ENCODE measurements around the gene JPH2. TPM values are rescaled to one million over a fixed set of nuclear protein-coding genes. Genes with fewer than 3 reads are reported as not detected.

The JPH2 gene
- total RNA-seq, 2 experiments from 2014 or later, result not detected

DNA sequence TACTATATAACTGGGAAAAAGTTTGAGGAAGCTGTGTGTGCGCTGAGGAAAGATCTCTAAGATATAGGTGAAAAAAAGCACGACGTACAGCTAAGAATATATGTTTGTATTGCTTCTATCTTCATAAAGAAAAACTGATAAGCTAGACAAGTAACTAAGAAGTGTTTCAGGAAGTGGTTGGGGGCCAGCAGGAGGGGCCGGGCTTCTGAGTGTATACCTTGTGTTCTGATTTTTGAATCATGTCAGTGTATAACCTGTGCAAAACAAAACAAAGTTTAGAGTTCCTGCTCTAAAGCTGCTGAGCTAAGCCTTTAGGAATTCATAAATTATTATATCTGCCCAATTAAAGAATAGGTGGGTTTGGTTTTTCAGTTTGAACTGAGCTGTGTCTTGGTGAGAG lies 31.5 kb upstream of the JPH2 start:
- ATAC-seq (ENCODE audit: poor library complexity) (peak; percentile 69), DNase-seq (peak in 13 of 14 experiments; percentile 44 to 77 (median 62))
- TF ChIP-seq, protein P1, sequence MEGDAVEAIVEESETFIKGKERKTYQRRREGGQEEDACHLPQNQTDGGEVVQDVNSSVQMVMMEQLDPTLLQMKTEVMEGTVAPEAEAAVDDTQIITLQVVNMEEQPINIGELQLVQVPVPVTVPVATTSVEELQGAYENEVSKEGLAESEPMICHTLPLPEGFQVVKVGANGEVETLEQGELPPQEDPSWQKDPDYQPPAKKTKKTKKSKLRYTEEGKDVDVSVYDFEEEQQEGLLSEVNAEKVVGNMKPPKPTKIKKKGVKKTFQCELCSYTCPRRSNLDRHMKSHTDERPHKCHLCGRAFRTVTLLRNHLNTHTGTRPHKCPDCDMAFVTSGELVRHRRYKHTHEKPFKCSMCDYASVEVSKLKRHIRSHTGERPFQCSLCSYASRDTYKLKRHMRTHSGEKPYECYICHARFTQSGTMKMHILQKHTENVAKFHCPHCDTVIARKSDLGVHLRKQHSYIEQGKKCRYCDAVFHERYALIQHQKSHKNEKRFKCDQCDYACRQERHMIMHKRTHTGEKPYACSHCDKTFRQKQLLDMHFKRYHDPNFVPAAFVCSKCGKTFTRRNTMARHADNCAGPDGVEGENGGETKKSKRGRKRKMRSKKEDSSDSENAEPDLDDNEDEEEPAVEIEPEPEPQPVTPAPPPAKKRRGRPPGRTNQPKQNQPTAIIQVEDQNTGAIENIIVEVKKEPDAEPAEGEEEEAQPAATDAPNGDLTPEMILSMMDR (IDR thresholded peaks at IDR 0.05), result no peak
- no peaks in the 10 kb centered on the region for H3K27me3 ChIP-seq (ENCODE audit: control insufficient read depth in 1 of 2, insufficient read depth in 2 of 2, low read length in 2 of 2)
- H3K4me1 ChIP-seq (ENCODE audit: insufficient read depth, low read length), result peaks cover 46% of the 10 kb centered on the region
- H3K9me3 ChIP-seq (ENCODE audit: control insufficient read depth in 1 of 2, insufficient read depth in 1 of 2, low read length in 2 of 2), result no peaks in the 10 kb centered on the region
- peaks cover 10% of the 10 kb centered on the region for H3K36me3 Mint-ChIP-seq (ENCODE audit: low read depth)
- H3K4me3 Mint-ChIP-seq, result peak overlapping the region; percentile 80
- peak overlapping the region; percentile 41 for H3K4me3 ChIP-seq (ENCODE audit: low read length)
- H3K27ac ChIP-seq (ENCODE audit: low read depth in 1 of 2, low read length in 2 of 2), result peak overlapping the region; percentile 62 to 71
- peaks cover 68% of the 10 kb centered on the region for H3K4me1 Mint-ChIP-seq (ENCODE audit: low read depth)
- peak overlapping the region; percentile 91 for H3K27ac Mint-ChIP-seq
- no peaks in the 10 kb centered on the region for H3K9me3 Mint-ChIP-seq
- peaks cover 4% of the 10 kb centered on the region for H3K36me3 ChIP-seq (ENCODE audit: insufficient read depth, low read length)
- H3K27me3 Mint-ChIP-seq, result no peaks in the 10 kb centered on the region
- ChIA-PET POLR2A (interaction anchor here (0.7 to 7.7 kb wide), 16 partner anchors 8 to 671 kb away, joined by 3 to 155 read pairs (median 4); partner anchors contain the start of genes FITM2, GDAP1L1, OSER1 and SERINC3), CTCF (interaction anchor here (0.7 to 8.5 kb wide), 10 partner anchors 11 to 392 kb away, joined by 3 to 241 read pairs (median 6); partner anchors contain the start of gene FITM2)
- intact Hi-C loops (cut with DNase I, micrococcal nuclease), result loop anchor here (5.0 to 10.0 kb wide), 4 partner anchors 306 to 649 kb away; partner anchors contain the start of genes IFT52 (in 1 of the 2) and SERINC3 (in 1 of the 2)

DNA sequence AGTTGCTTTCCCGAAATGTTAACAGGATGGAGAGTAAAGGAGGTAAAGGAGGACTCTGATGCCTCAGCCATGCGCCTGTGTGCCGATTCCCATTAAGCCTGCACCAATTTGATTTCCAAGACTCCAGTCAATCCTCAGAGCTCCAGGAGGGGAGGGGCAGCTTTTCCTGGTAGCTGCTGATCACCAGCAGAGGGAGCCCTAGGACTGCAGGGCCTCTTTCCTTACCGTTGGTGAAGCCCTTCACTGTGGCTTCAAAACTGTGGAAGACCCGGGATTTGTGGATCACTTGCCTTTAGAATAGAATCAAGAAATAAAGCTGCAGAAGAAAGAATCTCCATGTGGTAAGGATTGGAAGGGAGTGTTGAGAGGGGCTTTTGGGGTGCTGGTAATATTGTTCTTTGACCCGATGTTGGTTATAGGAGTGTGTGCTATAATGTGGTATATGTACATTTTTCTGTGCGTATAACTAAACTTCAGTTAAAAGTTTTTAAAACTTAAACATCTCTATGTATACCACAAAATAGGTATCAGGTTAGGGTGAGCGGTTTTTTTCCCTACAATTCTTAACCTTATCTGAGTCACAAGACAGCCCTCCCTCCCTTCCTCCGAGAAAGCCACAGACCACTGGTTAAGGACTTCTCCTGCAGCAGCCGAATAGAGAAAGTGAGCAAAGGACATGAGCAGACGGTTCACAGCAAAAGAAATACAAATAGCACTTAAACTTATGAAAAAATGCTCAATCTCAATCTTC lies 30.5 kb upstream of the JPH2 start:
- Mint-ChIP-seq H3K4me3 (peak overlapping the region; percentile 80), H3K36me3 (ENCODE audit: low read depth) (peaks cover 10% of the 10 kb centered on the region), H3K27ac (peak overlapping the region; percentile 91), H3K4me1 (ENCODE audit: low read depth) (peaks cover 60% of the 10 kb centered on the region), H3K27me3 (no peaks in the 10 kb centered on the region), H3K9me3 (no peaks in the 10 kb centered on the region)
- CTCF ChIA-PET, result interaction anchor here (0.5 to 8.5 kb wide), 18 partner anchors 10 to 466 kb away, joined by 3 to 241 read pairs (median 3); partner anchors contain the start of genes FITM2 and TTPAL
- H3K4me3 ChIP-seq (ENCODE audit: low read length), result peak overlapping the region; percentile 41
- POLR2A ChIA-PET, result interaction anchor here (0.7 to 7.7 kb wide), 11 partner anchors 7 to 671 kb away, joined by 3 to 155 read pairs (median 4); partner anchors contain the start of genes FITM2, OSER1, SERINC3 and YWHAB
- intact Hi-C loops (cut with DNase I, micrococcal nuclease), result loop anchor here (1.0 to 10.0 kb wide), 12 partner anchors 55 to 650 kb away; partner anchors contain the start of genes FITM2 (in 2 of the 2), IFT52 (in 1 of the 2) and SERINC3 (in 1 of the 2)
- peak overlapping the region; percentile 62 to 71 for H3K27ac ChIP-seq (ENCODE audit: low read depth in 1 of 2, low read length in 2 of 2)
- H3K4me1 ChIP-seq (ENCODE audit: insufficient read depth, low read length), result peaks cover 46% of the 10 kb centered on the region
- no peaks in the 10 kb centered on the region for H3K9me3 ChIP-seq (ENCODE audit: control insufficient read depth in 1 of 2, insufficient read depth in 1 of 2, low read length in 2 of 2)
- ATAC-seq (ENCODE audit: poor library complexity) (peak; percentile 49), DNase-seq (peak; percentile 51 to 87 (median 63))
- H3K27me3 ChIP-seq (ENCODE audit: control insufficient read depth in 1 of 2, insufficient read depth in 2 of 2, low read length in 2 of 2), result no peaks in the 10 kb centered on the region
- TF ChIP-seq, protein P1 (IDR thresholded peaks at IDR 0.05), result peak; percentile 98
- peaks cover 4% of the 10 kb centered on the region for H3K36me3 ChIP-seq (ENCODE audit: insufficient read depth, low read length)

DNA sequence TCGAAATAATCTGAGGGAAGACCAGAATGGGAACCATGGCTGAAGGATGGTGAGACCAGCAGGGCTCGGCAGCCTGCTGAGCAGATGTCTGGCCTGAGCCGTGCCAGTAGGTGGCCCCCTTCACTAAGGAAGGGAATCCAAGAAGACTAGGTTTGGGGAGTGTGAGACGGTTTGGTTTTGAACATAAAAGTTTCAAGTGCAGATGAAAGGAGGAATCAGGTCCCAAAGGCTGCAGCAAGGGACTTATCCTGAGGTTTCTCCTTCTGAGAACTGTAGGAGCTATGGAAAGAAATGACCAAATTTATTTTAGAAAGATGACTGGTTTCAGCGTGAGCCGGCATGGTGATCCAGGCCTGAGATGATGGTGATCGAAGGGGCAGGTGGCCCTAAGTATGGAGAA lies 28.1 kb upstream of the JPH2 start:
- H3K9me3 Mint-ChIP-seq, result no peaks in the 10 kb centered on the region
- ChIA-PET CTCF (interaction anchor here (3.5 to 8.5 kb wide), 2 partner anchors 57 to 98 kb away, joined by 10 to 241 read pairs; partner anchors contain the start of gene FITM2), POLR2A (interaction anchor here (0.7 to 7.7 kb wide), 2 partner anchors 95 to 841 kb away, joined by 3 to 155 read pairs; partner anchors contain the start of gene FITM2)
- DNase-seq (peak; percentile 65 to 87 (median 76)), ATAC-seq (ENCODE audit: poor library complexity) (peak; percentile 13)
- Histone ChIP-seq H3K27ac (ENCODE audit: low read depth in 1 of 2, low read length in 2 of 2) (no peak overlapping the region), H3K9me3 (ENCODE audit: control insufficient read depth in 1 of 2, insufficient read depth in 1 of 2, low read length in 2 of 2) (no peaks in the 10 kb centered on the region), H3K4me1 (ENCODE audit: insufficient read depth, low read length) (peaks cover 48% of the 10 kb centered on the region), H3K27me3 (ENCODE audit: control insufficient read depth in 1 of 2, insufficient read depth in 2 of 2, low read length in 2 of 2) (no peaks in the 10 kb centered on the region), H3K4me3 (ENCODE audit: low read length) (no peak overlapping the region), H3K36me3 (ENCODE audit: insufficient read depth, low read length) (no peaks in the 10 kb centered on the region)
- intact Hi-C loops (cut with DNase I, micrococcal nuclease), result loop anchor here (1.0 to 10.0 kb wide), 8 partner anchors 173 to 652 kb away; partner anchors contain the start of genes IFT52 (in 1 of the 2) and SERINC3 (in 1 of the 2)
- peak overlapping the region; percentile 82 for H3K27ac Mint-ChIP-seq
- H3K4me1 Mint-ChIP-seq (ENCODE audit: low read depth), result peaks cover 65% of the 10 kb centered on the region
- H3K4me3 Mint-ChIP-seq, result peak overlapping the region; percentile 35
- peaks cover 23% of the 10 kb centered on the region for H3K36me3 Mint-ChIP-seq (ENCODE audit: low read depth)
- TF ChIP-seq, protein P1 (IDR thresholded peaks at IDR 0.05), result peak; percentile 93
- no peaks in the 10 kb centered on the region for H3K27me3 Mint-ChIP-seq

All from CD4-positive, alpha-beta T cell (primary cell).